A673 (cell line): ENCODE measurements around the gene GCNT3. TPM values are rescaled to one million over a fixed set of nuclear protein-coding genes. Genes with fewer than 3 reads are reported as not detected.
"Not testable (repeated sequence)": the region's sequence is repeated elsewhere in the genome, so short reads cannot be mapped to it uniquely, and the experiment has no call there.

Experiments used
- BruUV-seq: library from RNA; stranded (reverse); fragments of 400-500 nt; replicated peaks from 2 replicates; lab custom pipeline; 2021; lab: Mats Ljungman, UMichigan
- CTCF ChIA-PET: fragments of 300-600 bp; sonication (Branson Sonifier 250); formaldehyde crosslinking; loops from one replicate; lab custom pipeline; 2022; ENCODE audit warnings: antibody characterized with exemption; lab: Charles Lee
- POLR2A ChIA-PET: fragments of 300-600 bp; sonication (Branson Sonifier 250); formaldehyde crosslinking; loops from one replicate; lab custom pipeline; 2022; ENCODE audit warnings: antibody characterized with exemption; ENCODE audit not compliant: low non-redundant PET; lab: Charles Lee
- DNase-seq: peaks from one replicate; pipeline ENCODE4 v3.0.0-alpha.2; 2015; ENCODE audit warnings: low spot score
- H3K27ac ChIP-seq: fragments of 200-600 bp; sonication (generic); 2 replicates; pipeline ENCODE4 v1.5.1; 2016; ENCODE audit warnings: mixed run types, low read depth, mild to moderate bottlenecking, mixed read lengths, antibody characterized with exemption, low read length; ENCODE audit not compliant: poor library complexity, severe bottlenecking
- H3K27me3 ChIP-seq: fragments of 200-600 bp; sonication (generic); replicated peaks from 2 replicates; pipeline ENCODE4 v1.6.1; 2017; ENCODE audit warnings: mixed run types, low read depth, mild to moderate bottlenecking, mixed read lengths, antibody characterized with exemption, low read length; ENCODE audit not compliant: insufficient read depth, poor library complexity
- H3K36me3 ChIP-seq: fragments of 200-600 bp; sonication (generic); 2 replicates; pipeline ENCODE4 v1.6.1; 2016; ENCODE audit warnings: mixed run types, mild to moderate bottlenecking, mixed read lengths, antibody characterized with exemption, low read length; ENCODE audit not compliant: insufficient read depth, poor library complexity, severe bottlenecking
- H3K4me1 ChIP-seq: fragments of 200-600 bp; sonication (generic); 2 replicates; pipeline ENCODE4 v1.6.1; 2017; ENCODE audit warnings: mixed run types, mild to moderate bottlenecking, mixed read lengths, antibody characterized with exemption, low read length; ENCODE audit not compliant: insufficient read depth, poor library complexity, severe bottlenecking
- H3K4me3 ChIP-seq: fragments of 200-600 bp; sonication (generic); 2 replicates; pipeline ENCODE4 v1.5.1; 2016; ENCODE audit warnings: low read depth, mixed run types, mild to moderate bottlenecking, mixed read lengths, low read length; ENCODE audit not compliant: poor library complexity, severe bottlenecking
- H3K9me3 ChIP-seq: fragments of 200-600 bp; sonication (generic); 2 replicates; pipeline ENCODE4 v1.6.1; 2016; ENCODE audit warnings: mixed run types, low read depth, mild to moderate bottlenecking, mixed read lengths, antibody characterized with exemption, low read length; ENCODE audit not compliant: poor library complexity, severe bottlenecking
- EZH2 ChIP-seq: fragments of 200-600 bp; sonication (generic); IDR thresholded peaks from 2 replicates; pipeline ENCODE4 v1.6.1; 2017; ENCODE audit warnings: borderline replicate concordance, low read depth, mild to moderate bottlenecking, mixed read lengths, antibody characterized with exemption, low read length; ENCODE audit not compliant: poor library complexity, severe bottlenecking
- intact Hi-C: fragments of 100-400 bp; cut with micrococcal nuclease; formaldehyde crosslinking; loops from one replicate; pipeline ENCODE4 v1.10.0; 2022; ENCODE audit not compliant: unreplicated experiment
- total RNA-seq: library from RNA; stranded (reverse); gene quantifications from 2 replicates; pipeline ENCODE4 v1.2.3, GENCODE V29; 2021
- TF ChIP-seq, protein P1 (sequence below): fragments of 300-800, 200-600 bp; sonication (generic); conservative IDR thresholded peaks from 2 replicates; pipeline ENCODE4 v1.5.1; 2017; ENCODE audit warnings: low read depth, mild to moderate bottlenecking, antibody characterized with exemption, low read length, moderate library complexity, mixed read lengths

GCNT3 gene
- total RNA-seq, 1 experiment from 2014 or later = not detected

DNA sequence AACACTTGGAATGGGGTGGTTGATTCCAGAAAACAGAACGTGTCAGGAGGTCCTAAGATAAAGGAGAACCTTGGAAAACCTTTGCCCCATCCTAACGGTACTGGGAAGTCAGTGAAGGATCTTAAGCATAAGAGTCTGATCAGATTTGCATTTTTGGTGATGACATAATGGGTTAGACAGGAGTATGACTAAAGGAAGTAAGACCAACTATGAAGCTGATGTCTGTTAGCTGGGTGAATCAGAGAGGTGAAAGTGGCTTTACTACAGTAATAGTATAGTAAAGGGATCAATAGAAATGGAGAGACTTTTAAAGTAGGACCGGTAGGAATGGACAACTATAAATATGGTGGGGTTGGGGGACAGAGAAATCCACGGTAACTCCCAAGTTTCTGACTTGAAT is 33.2 kb downstream of the GCNT3 start:
- ChIA-PET POLR2A (no interaction called here), CTCF (no interaction called here)
- Histone ChIP-seq H3K4me1 (no peaks in the 10 kb centered on the region), H3K27ac (no peak overlapping the region), H3K27me3 (no peaks in the 10 kb centered on the region), H3K36me3 (peaks cover 12% of the 10 kb centered on the region), H3K9me3 (no peaks in the 10 kb centered on the region), H3K4me3 (no peak overlapping the region)
- no peak for DNase-seq
- TF ChIP-seq EZH2 = no peak
- TF ChIP-seq, protein P1, sequence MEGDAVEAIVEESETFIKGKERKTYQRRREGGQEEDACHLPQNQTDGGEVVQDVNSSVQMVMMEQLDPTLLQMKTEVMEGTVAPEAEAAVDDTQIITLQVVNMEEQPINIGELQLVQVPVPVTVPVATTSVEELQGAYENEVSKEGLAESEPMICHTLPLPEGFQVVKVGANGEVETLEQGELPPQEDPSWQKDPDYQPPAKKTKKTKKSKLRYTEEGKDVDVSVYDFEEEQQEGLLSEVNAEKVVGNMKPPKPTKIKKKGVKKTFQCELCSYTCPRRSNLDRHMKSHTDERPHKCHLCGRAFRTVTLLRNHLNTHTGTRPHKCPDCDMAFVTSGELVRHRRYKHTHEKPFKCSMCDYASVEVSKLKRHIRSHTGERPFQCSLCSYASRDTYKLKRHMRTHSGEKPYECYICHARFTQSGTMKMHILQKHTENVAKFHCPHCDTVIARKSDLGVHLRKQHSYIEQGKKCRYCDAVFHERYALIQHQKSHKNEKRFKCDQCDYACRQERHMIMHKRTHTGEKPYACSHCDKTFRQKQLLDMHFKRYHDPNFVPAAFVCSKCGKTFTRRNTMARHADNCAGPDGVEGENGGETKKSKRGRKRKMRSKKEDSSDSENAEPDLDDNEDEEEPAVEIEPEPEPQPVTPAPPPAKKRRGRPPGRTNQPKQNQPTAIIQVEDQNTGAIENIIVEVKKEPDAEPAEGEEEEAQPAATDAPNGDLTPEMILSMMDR = no peak
- no TSS peak for BruUV-seq
- intact Hi-C loops = no loop called here

- H3K27ac ChIP-seq, POLR2A ChIA-PET, intact Hi-C loops, H3K27me3 ChIP-seq, BruUV-seq, H3K4me3 ChIP-seq, DNase-seq, H3K9me3 ChIP-seq, H3K4me1 ChIP-seq: not testable (repeated sequence)
- CTCF ChIA-PET = interaction anchor here (0.7 kb wide), 1 partner anchor 9 kb away, joined by 5 read pairs; no protein-coding TSS in a partner anchor
- peaks cover 23% of the 10 kb centered on the region for H3K36me3 ChIP-seq
These were observed 34.2 kb downstream of the GCNT3 start for GRCh38 chr15:59645812-59646211.

GRCh38 chr15:59646277-59646676 is 34.7 kb downstream of the GCNT3 start:
- Histone ChIP-seq H3K36me3 (peaks cover 26% of the 10 kb centered on the region), H3K4me1 (no peaks in the 10 kb centered on the region), H3K4me3 (no peak overlapping the region), H3K9me3 (no peaks in the 10 kb centered on the region), H3K27ac (no peak overlapping the region), H3K27me3 (no peaks in the 10 kb centered on the region)
- no peak for TF ChIP-seq EZH2
- TF ChIP-seq, protein P1 = no peak
- intact Hi-C loops = no loop called here
- ChIA-PET POLR2A (no interaction called here), CTCF (interaction anchor here (0.7 kb wide), 1 partner anchor 9 kb away, joined by 5 read pairs; no protein-coding TSS in a partner anchor)
- DNase-seq = no peak
- BruUV-seq = no TSS peak

GRCh38 chr15:59647085-59647484 is 35.5 kb downstream of the GCNT3 start:
- no peak for DNase-seq

More at GRCh38 chr15:59647085-59647484, 35.5 kb downstream of the GCNT3 start:
- TF ChIP-seq, protein P1 = no peak
- TF ChIP-seq EZH2 = no peak
- peaks cover 34% of the 10 kb centered on the region for H3K36me3 ChIP-seq
- H3K27me3 ChIP-seq = no peaks in the 10 kb centered on the region
- no peaks in the 10 kb centered on the region for H3K9me3 ChIP-seq
- no peaks in the 10 kb centered on the region for H3K4me1 ChIP-seq
- no TSS peak for BruUV-seq
- ChIA-PET POLR2A (no interaction called here), CTCF (no interaction called here)
- intact Hi-C loops = no loop called here
- no peak overlapping the region for H3K27ac ChIP-seq
- no peak overlapping the region for H3K4me3 ChIP-seq
